NCI-H2029 treated with DMSO at 0.1 percent for 48 hours (cell line): ENCODE data around the gene CEP55.
"Not testable (repeated sequence)": the region's sequence is repeated elsewhere in the genome, so short reads cannot be mapped to it uniquely, and the experiment has no call there.

ENCODE experiments used
- DNase-seq: peaks from one replicate; lab custom pipeline; 2025; lab: John Stamatoyannopoulos, UW

Gene CEP55

DNA sequence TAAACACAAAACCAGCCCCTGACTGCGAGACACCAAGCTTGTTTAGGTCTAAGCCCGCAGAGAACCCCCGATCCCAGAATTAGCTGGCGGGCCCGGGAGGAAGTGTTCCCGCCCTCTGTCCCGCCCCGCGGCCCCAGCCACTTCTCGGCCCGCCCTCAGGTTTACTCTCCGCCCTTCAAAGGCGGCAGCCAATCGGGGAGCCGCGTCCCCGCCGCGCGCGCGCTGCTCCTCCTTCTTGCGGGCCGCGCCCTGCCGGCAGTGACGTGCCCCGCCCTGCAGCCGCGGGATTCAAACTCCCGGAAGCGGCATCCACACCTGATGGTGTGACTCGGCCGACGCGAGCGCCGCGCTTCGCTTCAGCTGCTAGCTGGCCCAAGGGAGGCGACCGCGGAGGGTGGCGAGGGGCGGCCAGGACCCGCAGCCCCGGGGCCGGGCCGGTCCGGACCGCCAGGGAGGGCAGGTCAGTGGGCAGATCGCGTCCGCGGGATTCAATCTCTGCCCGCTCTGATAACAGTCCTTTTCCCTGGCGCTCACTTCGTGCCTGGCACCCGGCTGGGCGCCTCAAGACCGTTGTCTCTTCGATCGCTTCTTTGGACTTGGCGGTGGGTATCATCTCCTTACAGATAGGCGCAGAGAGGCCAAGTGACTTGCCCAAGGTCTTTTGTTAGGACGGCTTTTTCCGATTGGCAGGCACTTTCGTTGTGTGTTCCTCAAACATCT, at the start of gene CEP55:
CEP55 (plus strand) TSS at position 291 of the 720 bp plus-strand sequence. CDS start 3,440 bp downstream, outside the sequence.
- DNase-seq, result peak; percentile 49

- DNase-seq, result no peak
Observed at GRCh38 chr10:93447019-93447418, 49.4 kb upstream of the CEP55 start.

- no peak for DNase-seq
Observed at GRCh38 chr10:93447970-93448369, 48.4 kb upstream of the CEP55 start.

- DNase-seq, result no peak
Observed at GRCh38 chr10:93451244-93451947, 45.0 kb upstream of the CEP55 start.

GRCh38 chr10:93452143-93452542, 44.3 kb upstream of the CEP55 start:
- no peak for DNase-seq

DNA sequence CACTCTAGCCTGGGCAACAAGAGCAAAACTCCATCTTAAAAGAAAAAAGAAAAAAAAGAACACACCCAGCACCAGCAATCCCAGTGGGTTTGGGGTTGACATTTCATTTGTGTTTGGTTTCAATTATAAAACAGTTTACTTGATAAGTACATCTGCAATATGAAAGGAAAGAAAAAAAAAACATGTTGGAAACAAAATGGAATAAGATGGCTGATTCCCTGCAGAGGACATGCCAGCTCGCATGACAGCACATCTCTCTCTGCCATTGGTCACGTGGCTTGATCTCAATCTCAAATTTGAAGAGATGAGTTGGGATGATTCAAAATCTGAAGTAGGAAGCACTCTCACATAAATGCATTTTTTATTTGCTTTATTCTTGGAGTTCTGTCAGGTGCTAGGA, 42.3 kb upstream of the CEP55 start:
- DNase-seq, result no peak

GRCh38 chr10:93454736-93455135, 41.7 kb upstream of the CEP55 start:
- DNase-seq, result no peak

DNA sequence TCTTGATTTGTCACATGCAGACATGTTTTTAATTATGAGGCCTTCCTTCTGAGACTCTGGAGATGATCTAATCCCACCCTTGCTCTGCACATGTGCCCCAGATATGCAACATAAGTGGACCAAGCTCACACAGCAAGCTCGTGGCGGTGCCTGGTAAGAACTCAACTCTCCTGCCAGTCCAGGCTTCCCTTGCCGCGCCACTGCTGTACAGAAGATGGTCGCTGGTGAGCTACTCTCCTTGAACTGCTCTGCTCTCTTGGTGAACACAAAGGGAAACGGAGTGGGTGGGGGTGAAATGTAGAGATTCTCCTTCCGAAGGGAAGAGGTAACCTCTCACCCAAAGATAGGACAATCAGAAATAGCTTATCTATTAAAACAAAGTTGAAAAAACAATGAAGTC, 39.9 kb upstream of the CEP55 start:
- DNase-seq, result no peak

DNA sequence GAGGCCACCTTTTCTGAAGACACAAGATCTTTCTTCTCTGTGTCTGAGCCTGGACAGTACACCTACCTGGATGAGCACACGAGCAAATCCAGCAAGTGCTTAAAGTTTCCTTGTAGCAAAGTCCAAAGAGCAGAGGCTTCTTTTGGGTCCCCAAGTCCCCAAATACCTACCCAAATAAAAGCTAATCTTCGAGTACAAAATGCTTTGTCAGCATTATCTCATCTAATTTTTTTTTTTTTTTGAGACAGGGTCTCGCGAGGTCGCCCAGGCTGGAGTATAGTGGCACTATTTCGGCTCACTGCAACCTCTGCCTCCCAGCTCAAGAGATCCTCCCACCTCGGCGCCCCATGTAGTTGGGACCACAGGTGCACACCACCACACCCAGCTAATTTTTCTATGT, 38.9 kb upstream of the CEP55 start:
- no peak for DNase-seq

DNA sequence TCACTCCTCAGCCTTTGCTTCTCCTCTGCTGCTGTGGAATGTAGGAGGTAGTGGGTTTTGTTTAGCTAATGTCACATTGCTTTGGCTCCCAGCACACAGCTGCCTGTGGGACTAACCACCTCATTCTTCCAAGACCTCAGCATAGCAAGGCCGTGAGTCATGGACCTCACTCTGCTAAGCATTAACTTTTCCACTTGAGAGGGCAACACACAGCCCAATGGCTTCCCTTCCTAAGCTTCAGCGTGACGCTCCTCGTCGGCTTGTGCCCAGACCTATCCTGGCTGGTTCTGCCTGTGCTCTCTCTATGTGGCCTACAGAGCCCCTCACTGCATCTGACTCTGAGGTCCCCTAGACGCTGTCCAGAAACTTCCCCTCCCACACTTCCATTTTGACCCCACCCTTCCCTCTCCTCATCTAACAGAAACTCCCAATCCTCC, 37.6 kb upstream of the CEP55 start:
- no peak for DNase-seq

DNA sequence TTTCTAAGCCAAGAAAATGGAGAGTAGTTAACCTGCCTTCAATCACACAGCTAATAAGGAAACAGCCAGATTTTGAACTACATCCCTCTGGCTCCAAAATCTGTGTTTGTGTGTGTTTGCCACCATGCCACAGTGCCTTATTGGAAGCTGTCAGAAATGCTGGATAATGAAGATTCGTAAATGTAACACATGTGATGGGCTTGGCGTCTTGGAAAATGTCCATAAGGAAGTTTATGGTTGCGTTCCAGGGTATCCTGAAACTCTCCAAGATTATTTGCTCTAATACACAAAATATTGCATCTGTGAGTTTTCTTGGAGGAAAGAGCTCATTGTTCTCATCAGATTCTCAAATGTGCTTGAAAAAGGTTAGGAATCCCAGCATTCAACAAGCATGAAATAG, 36.9 kb upstream of the CEP55 start:
- DNase-seq, result no peak

DNA sequence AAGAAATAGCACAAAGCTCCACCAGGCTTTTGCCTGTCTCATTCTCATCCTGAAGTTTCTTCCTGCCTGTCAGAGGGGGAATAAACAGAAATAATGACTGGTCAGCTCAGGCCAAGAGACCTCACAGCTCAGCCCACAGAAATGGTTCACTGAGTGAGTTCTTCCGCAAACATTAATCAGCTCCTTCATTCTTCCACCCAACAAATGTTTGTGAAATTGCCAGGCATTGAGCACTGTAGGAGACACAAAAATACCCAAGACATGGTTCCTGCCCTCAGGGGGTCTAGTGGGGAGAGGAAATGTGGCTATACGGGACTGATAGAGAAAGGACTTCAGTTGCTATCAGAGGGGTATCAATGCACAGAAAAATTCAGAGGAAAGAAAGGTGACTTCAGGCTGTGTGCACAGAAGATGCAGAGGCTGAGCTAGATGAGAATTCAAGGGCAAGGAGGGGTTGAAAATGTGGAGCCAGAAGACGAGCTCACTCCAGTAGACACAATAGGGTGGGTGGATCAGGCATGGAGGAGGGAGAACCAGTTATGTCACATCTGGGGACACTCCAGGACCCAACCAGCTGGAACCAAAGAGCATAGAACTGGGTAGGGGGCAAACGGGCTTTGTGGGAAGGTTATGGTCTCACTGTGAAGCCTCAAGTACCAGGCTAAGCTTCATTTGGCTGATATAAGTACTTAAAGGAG, 35.2 kb upstream of the CEP55 start:
- DNase-seq, result peak; percentile 88

DNA sequence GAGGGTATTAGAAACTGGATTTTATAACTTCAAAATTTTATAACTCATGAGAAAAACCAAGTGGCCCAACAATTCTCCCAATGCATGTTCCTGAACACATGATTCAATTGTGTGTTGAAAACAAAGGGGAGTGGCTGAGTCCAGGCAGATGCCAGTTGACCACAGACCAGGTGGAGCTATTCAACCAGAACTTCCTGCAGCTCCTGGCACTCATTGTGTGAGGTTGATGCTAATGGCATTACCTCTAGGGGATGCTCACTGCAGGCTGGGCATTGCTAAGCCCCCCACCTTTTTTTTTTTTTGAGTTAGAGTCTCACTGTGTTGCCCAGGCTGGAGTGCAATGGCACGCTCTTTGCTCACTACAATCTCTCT, 34.6 kb upstream of the CEP55 start:
- DNase-seq, result peak; percentile 88

GRCh38 chr10:93462371-93462770, 34.0 kb upstream of the CEP55 start:
- DNase-seq, result no peak

- peak; percentile 61 for DNase-seq
Observed at GRCh38 chr10:93462881-93463280, 33.5 kb upstream of the CEP55 start.

DNA sequence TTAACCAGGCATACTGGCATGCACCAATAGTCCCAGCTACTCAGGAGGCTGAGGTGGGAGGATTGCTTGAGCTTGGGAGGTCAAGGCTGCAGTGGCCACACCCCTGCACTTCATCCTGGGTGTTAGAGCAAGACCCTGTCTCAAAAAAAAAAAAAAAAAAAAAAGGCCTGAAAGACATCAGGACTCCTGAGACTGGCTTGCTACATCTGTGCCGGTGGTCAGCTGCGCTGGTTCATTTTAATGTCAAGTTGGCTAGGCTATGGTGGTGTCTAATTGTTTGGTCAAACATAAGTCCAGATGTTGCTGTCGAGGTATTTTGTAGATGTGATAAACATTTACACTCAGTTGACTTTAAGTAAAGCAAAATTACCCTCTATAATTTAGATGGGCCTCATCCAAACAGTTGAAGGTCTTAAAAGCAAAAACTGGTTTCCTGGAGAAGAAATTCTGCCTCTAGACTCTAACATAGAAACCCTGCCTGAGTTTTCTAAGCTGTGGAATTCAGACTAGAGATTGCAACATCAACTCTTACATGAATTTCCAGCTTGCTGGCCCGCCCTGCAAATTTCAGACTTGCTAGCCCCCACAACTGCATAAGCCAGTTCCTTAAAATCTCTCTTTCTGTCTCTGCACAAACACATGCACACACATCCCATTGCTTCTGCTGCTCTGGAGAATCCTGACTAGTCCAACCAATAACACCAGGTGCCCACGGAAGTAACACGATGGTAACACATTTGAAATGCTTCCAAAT, 32.5 kb upstream of the CEP55 start:
- no peak for DNase-seq

- no peak for DNase-seq
Observed at GRCh38 chr10:93464776-93465388, 31.5 kb upstream of the CEP55 start.

GRCh38 chr10:93465806-93466675, 30.4 kb upstream of the CEP55 start:
- DNase-seq, result peak; percentile 46

- DNase-seq, result not testable (repeated sequence)
Observed at GRCh38 chr10:93467635-93468034, 28.8 kb upstream of the CEP55 start.

- no peak for DNase-seq
Observed at GRCh38 chr10:93468461-93469213, 27.8 kb upstream of the CEP55 start.
